Medulla oblongata (tissue), 1 donor: ENCODE results near the gene MAS1.

Experiments used
- DNase-seq: peaks from one replicate; pipeline ENCODE4 v3.0.0-alpha.2; 2015; ENCODE audit errors: extremely low spot score

The MAS1 gene

DNA sequence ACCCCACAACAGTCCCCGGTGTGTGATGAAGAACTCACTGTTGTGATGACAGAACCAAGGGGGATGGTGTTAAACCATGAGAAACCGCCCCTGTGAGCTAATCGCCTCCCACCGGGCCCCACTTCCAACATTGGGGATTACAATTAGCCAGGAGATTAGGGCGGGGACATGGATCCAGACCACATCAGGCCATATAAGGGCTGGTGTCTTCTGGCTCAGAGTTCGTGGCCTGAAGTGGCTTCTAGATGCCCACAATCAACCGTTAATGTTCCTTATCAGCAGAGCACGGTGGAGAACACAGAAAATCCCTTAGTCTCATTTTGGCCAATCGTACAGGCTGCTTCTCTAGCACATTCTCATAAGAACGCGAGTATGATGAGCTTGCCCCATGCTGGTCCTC lies 10.9 kb upstream of the MAS1 start:
- no peak for DNase-seq

DNA sequence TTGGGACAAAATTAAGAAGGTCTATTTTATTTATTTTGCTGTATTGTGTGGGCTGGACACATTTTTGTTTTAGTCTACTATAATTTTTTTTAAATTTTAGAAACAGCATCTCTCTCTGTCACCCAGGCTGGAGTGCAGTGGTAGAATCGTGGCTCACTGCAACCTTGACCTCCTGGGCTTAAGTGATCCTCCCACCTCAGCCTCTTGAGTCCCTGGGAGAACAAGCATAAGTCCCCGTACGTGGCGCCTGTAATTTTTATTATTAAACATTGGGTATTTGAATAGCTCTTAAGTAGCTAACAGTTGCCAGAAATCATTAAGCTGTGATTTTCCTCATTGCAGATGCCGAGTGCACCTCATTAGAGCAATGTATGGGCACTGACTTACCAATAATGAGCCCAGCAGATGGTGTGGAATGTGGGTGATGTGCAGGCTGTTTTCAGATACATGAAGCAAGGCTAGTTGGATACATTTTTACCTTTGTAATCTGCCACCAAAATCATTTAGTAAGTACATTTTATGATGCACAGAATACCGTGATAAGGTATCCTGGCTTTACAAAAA lies 10.3 kb upstream of the MAS1 start:
- DNase-seq, result no peak

DNA sequence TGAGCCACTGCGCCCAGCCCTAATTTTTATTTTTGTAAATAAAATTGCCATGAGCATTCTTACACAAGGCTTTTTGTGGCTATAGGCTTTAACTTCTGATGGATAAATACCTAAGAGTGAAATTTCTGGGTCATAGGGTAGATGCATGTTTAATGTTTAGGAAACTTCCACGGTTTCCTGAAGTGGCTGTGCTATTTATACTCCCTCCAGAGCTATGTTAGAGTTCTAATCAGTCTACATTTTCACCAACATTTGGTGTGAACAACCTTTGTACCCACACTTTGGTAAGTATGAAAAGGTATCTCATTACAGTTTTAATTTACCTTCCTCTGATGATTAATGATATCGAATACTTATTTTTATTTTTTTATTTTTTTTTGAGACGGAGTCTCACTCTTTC lies 6.1 kb upstream of the MAS1 start:
- no peak for DNase-seq

DNA sequence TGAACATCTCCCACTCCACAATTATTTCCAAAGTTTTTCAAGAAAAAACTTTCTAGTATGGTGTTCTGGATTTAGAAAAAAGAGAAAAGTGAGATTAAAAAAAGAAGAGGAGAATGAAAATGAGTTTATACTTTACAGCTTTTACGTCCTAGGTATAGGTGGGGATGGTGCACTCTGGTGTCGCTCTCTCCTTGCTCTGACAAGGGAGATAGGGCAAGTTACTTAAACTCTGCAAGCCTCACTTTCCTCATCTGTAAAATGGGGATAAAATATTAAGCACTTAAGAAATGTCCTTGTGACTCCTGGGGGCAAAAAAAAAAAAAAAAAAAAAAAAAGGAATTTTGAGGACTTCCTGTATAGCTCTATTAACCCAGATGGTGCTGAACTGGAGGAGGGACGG lies 4.5 kb upstream of the MAS1 start:
- DNase-seq, result no peak

DNA sequence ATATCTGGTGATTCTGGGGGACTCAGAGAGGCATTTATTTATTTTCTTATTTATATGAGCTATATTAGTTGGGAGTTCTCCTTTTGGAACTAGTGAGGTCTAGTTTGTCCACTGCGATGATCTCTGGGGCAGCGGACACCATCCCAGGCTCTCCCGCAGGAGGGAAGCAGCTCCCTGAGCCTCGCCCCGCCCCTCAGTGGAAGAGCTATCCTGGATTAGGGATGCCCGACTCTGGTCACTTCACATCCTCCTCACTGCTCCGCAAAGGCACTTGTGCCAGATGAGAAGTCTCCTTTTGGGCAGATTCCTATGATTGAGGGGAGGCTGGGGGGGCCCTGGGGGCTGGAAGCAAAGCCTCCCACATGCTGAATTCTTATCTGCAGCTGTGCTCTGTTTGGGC lies 3.6 kb upstream of the MAS1 start:
- no peak for DNase-seq

DNA sequence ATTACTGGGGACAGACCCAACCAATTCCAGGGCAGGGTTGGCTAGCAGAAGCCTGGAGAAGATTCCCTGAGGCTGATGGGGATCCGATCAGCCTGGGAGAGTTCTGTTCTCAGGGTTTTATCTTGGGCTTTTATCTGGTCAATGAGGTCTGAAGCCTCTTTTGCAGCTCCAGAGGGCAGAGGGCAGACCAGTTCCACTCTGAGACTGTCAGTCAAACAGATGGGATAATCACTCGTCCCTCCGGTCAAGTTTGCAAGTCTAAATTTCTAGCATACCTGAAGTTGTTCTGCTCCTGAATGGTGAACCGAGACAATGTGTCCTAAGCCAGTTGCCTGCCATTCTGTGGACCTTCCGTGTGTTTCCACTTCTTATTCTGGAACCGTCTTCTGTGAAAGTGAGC lies 3.0 kb upstream of the MAS1 start:
- DNase-seq, result no peak

DNA sequence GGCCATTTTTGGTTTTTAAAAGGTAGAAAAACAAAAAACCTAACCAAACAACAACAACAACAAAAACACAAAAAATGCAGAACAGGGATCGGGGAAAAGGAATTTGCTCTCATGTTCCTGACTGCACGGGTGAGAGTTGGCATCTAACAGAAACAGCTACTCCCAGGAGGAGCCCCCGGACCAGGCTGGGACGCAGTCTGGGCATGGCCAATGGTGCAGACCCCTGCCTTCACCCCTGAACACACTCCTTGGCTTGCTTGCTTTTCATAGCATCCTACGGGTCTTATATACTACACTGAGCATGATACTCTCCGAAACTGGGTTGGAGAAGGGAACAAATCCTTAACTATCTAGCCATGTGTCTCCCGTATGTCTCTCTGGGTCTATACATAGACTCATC lies 587 bp upstream of the MAS1 start:
- no peak for DNase-seq

DNA sequence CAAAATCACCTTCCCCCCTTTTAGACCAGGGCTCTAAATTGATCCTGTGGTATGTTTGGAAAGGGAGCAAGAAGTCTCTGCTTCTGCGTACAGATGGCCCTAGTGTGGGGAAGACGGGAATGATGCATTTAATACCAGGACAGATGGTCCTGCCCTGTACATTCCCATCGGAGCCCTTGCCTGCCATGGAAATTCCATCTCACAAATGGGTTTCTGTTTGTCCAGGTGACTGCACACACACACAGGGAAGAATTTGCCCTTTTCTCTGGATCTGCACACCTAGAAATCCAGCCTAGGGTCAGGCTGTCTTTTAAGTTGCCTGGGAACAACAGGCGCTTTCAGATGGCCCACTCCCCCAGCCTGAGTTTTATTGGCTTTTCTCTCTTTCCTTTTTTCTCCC lies 1.3 kb downstream of the MAS1 start:
- DNase-seq, result no peak

DNA sequence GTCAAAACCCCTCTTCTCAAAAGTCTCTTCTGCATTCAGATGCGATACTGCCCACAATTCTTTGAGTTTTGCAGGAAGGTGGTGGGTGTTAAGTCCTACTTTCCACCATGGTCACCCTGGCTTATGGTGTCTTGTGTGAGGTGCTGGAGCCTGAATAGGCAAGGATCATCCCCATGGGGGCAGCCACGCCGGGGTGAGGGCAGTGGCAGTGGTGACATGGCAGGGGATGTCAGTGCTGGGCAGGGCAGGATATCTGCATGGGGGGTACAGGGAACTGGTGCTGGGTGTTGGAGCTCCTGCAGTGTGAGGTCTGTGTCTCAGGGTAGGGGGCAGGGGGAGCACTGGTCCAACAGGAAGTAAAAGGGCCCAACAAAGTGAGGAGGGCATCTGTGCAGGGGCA lies 2.3 kb downstream of the MAS1 start:
- DNase-seq, result no peak

DNA sequence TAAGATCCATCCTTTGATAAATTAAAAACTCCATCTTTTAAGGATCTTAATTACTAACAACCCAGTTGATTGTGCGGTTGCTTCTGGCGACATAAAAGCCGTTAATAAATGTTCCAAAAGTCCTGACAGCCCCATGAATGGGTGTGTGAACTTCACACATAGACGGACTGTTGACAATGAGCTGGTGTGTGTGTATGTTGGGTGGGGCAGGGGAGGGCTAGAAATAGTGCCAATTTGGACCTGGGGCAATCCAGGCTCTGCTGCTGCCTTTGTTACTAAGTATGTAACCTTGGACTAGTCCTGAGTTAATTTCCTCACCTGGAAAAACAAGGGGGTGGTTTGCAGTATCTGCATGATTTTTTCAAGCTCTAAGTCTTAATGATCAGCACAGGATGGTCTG lies 4.2 kb downstream of the MAS1 start:
- DNase-seq, result no peak

DNA sequence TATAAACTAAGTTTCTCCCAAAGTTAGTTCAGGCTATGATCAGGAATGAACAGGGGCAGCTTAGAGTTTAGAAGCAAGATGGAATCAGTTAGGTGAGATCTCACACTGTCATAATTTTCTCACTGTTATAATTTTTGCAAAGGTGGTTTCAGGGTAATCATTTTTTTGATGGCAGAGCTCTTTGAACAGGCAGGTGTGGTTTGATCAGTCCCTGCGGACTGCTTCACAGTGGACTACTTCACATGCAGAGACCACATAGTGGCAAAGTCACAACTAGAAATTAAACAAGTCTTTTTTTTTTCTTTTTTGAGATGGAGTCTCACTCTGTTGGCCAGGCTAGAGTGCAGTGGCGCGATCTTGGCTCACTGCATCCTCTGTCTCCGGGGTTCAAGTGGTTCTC lies 6.8 kb downstream of the MAS1 start:
- no peak for DNase-seq

DNA sequence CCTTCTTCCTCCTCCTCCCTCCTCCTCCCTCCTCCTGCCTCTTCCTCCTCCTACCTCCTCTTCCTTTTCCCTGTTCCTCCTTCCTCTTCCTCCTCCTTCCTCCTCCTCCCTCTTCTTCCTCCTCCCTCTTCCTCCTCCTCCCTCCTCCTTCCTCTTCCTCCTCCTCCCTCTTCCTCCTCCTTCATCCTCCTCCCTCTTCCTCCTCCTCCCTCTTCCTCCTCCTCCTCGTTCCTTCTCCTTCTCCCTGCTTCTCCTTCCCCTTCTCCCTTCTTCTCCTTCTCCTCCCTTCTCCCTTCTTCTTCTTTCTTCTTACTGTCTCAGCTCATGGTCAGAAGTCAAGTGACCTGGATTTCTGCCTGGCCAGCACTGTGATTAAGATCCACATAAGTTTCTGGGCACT lies 7.7 kb downstream of the MAS1 start:
- DNase-seq, result no peak

DNA sequence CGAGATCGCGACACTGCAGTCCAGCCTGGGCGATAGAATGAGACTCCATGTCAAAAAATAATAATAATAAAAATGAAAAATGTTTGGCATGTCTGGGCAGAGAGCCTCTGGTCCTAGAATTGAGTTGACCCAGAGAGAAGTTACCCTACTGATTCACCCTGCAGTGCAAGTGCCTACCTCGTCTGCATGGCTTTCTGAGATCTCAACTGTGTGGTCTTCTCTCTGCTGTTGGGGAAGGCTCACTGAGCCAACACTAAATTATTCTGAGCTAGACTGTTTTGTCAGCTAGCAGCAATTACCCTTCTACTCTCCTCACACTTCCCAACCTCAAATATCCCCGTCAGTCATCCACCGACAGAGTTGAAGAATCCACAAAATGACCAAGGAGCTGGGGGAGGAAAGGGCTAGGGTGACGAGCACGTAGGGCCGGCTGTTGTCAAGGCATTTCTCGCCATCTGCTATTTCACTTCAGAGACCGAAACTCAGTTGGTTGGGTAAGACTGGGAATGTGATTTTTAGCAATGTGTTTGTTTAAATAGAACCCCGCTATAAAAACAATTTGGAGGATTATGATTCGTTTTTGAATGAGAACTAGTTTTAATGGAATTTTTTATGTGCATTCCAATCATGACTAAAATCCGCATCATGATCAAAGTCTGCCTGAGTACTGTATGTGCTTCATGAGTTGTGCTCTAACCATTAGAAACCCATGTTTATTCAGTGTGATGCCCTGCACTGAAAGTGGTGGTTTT lies 9.4 kb downstream of the MAS1 start:
- DNase-seq, result no peak

DNA sequence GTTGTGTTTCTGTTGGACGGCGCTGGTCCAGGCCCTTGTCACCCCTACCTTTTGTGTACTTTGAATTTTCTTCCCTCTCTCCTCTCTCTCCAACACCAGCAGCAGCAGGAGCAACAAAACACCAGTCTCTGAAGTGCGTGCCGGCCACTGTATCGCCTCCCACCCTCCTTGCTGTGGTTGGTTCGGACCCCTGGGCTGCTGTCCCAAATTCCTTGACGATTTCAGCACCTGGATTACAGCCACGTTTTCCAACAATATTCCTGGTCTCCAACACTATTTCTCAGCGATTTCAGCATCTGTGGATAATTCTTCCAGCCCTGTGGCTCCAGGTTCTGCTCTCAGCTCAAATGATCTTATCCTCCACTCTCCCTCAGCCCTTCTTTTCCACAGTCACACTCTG lies 11.8 kb downstream of the MAS1 start:
- DNase-seq, result no peak

DNA sequence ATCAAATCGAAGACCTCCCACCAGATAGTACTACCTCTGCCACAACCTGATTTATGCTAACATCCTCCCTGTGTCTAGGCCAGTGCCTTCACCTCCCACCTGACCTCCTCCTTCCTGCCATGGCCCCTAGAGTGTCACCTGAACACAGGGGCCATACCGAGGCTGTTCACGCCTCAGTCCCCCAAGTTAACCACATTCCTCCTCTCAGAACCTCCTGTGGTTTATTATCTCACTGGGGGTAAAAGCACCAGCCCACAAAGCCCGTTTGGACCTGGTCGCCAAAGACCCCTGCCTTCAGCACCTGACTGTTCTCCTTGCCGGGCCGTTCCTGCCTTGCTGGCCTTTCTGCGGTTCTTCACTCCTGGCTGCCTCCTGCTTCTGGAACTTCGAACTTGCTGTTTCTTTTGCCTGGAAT lies 13.7 kb downstream of the MAS1 start:
- DNase-seq, result no peak

DNA sequence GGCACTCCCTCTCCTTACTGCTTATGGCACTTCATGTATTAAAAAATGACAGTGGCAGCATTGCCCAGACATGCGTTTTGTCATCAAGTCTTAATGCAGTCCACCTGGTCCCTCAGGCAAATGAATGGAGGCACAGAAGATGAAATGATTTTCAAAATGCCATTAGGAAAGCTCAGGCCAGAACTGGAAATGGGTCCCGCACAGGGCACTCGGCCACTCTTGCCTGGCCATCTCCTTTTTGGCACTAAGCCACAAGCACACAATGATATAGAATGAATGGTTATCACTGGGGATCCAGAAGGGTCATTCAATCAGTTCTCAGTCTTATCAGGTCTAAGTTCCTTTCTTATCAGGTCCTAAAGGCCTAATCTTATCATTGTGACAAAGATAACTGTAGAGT lies 15.6 kb downstream of the MAS1 start:
- DNase-seq, result no peak

DNA sequence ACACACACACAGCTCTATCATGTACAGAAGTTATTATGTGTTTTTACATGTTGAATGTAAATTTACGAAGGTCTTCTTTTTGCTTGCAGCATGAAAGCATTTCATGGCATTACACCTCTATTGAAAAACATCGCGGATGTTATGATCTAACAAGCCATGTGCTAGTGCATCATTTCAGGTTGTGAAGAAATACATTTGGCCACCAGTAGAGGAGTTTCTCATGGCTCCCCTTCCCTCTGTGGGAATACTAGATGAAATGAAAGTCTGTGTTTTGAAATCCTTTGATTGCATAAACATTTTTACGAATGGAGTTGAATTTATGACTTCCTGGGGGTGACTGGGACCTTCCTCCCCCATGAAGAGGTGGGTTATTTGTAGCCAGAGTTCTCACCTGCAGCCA lies 17.7 kb downstream of the MAS1 start:
- DNase-seq, result no peak

DNA sequence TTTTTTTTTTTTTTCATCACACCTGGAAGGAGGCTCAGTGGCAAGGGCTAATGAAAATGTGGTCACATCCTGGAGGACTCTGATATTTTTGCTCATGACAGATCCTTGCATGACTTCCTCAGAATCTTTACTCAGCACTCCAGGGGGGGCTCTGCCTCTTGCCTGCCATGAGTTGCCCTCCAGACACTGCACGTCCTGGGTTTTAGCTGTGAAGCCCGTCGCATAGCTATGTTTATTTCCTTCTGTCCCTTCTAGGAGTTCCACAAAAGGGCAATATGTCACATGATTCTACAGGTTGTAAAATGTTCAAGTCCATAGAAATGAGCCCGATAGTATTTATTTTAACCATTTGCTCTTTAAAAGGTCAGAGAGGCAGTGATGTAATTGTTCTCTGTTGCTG lies 18.2 kb downstream of the MAS1 start:
- DNase-seq, result no peak

DNA sequence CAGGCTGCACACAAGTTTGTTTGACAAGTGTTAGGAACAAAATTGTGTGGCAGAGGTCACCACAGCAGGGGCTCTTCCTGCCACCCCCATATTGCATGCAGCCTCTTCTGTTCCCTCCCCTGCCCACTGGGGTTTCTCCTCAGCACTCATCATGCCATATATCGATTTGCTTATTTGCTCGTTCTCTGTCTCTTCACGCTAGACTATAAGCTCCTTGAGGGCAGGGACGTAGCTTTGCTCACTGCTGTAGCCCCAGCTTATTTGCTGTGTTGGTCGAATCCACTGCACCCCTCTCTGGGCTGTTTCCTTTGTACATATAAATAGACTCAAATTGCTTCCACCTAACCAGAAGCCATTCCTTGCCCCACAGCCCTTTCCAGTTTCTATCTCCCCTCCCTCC lies 19.6 kb downstream of the MAS1 start:
- DNase-seq, result no peak

DNA sequence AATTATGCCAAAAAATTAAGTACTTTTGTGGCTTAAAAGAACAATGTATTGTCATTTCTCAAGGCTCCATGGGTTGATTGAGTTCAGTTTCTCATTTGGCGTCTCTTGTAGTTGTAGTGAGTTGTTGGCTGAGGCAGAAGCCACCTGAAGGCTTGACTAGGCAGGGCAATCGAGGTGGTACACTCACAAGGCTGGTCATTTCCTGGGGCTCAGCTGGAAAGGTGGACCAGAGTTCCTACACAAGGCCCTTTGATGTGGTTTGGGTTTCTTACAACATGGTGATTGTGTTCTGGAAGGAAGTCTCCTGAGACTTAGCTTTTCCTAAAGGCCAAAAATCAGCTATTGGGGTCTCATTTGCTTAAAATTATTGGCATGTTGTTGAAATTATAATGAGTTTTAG lies 22.6 kb downstream of the MAS1 start:
- no peak for DNase-seq

DNA sequence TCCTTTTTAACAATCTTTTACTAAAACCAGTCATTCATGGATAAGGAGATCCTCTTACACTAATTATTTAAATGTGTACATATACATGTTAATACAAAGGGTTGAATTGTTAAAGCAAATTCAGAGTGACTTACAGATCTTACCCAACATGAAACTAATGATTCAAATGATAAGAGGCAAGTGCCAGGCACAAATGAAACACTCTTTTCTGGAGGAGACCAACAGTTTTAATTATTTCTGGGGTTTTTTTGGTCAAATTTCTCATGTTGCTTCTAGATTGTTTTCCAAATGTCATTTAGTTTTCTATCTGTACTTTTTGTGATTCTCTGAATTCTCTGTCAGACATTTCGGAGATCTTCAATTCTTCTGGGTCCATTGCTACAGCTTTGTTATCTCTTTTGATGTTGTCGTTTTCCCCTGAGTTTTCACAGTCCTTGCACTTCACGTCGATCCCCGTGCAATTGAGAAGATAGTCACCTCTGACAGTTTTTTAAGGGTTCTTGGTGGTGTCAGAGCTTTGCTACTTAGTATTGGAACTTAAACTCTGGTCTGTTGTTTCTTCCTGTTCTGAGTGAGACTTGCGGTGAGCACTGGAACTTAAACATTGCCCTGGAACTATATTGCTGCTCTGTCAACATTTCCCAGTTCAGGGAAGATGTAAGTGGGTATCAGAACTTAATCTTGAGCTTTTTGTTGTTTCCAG lies 23.2 kb downstream of the MAS1 start:
- DNase-seq, result no peak

DNA sequence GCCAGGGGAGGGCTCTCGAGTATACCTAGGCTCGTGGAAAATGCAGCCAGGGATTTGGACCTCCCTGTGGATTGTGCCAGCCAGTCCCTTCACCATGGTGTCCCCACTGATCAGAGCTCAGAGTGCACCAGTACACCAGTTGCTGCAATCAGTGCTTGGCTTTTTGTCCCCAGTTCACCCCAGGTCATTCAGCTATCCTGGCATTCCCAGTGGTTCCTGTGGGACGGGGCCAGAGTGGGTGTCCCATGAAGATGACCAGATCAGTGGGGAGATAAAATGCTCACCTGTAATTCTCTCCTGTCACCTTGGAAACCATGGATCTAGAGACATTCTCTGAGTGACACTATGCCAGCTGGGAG lies 23.8 kb downstream of the MAS1 start:
- DNase-seq, result no peak

DNA sequence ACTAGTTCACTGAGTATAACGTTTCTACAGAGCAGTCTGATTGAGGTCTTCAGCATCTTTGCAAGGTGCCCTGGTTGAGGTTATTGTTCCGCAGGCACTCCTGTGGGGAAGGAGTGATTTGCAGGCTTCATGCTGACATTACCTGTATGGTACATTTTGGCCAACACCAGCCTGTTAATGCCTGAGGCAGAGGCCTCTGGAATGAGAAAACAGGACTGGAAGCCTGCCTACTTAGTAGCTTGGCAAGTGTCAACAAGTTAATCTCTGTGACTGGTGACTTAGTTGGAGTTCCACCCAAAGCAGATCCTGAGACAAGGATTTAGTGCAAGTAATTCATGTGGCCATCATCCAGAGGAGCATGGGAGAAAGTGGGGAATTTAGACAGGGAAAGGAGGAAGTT lies 24.6 kb downstream of the MAS1 start:
- no peak for DNase-seq

DNA sequence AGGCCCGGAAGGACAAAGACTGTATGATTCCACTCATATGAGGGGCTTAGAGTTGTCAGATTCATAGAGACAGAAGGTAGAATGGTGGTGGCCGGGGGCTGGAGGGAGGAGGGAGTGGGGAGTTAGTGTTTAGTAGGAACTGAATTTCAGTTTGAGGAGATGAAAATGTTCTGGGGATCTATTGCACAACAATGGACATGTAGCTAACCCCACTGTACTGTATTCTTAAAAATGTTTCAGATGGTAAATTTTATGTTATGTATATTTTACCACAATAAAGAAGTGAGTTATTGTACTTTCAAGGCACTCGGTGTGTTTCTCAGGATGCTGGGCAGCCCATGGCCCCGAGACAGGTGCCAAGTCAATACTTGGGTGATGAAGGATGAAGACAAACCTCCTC lies 25.4 kb downstream of the MAS1 start:
- no peak for DNase-seq
